IMR-90 (cell line): ENCODE measurements around the gene SLC27A1. TPM values are rescaled to one million over a fixed set of nuclear protein-coding genes. Genes with fewer than 3 reads are reported as not detected.
"Not testable (repeated sequence)": the region's sequence is repeated elsewhere in the genome, so short reads cannot be mapped to it uniquely, and the experiment has no call there.

Experiments used
- ATAC-seq: fragments of 200-7000 bp; cut with Tn5 transposase; 2 replicates; pipeline ENCODE4 v1.9.1; 2020; ENCODE audit warnings: low read depth, mild to moderate bottlenecking, moderate library complexity
- BruUV-seq: library from RNA; stranded (reverse); fragments of 400-500 nt; replicated peaks from 2 replicates; lab custom pipeline; 2021; lab: Mats Ljungman, UMichigan
- CTCF ChIA-PET: fragments of 300-600 bp; formaldehyde crosslinking; extraction: SDS; loops from one replicate; lab custom pipeline; 2021; ENCODE audit warnings: antibody characterized with exemption; lab: Yijun Ruan, JAX
- POLR2A ChIA-PET: fragments of 300-600 bp; sonication (Branson Sonifier 250); formaldehyde crosslinking; loops from one replicate; lab custom pipeline; 2022; ENCODE audit warnings: antibody characterized with exemption; ENCODE audit not compliant: unreplicated experiment; lab: Charles Lee
- DNase-seq: peaks from one replicate; pipeline ENCODE4 v3.0.0; 2013
- H2AFZ ChIP-seq: replicated peaks from 2 replicates; pipeline ENCODE3; 2013; ENCODE audit warnings: low read length, mild to moderate bottlenecking; ENCODE audit not compliant: poor library complexity
- H2AK5ac ChIP-seq: 2 replicates; pipeline ENCODE4 v1.6.1; 2013; ENCODE audit warnings: low read depth, low read length, inconsistent platforms
- H2AK9ac ChIP-seq: replicated peaks from 2 replicates; pipeline ENCODE3; 2013; ENCODE audit warnings: mild to moderate bottlenecking, low read depth, low read length, moderate library complexity; ENCODE audit not compliant: poor library complexity
- H2BK120ac ChIP-seq: 2 replicates; pipeline ENCODE4 v1.6.1; 2013; ENCODE audit warnings: low read depth, low read length, inconsistent platforms
- H2BK15ac ChIP-seq: 3 replicates; pipeline ENCODE4 v1.6.1; 2013; ENCODE audit warnings: low read depth, low read length, inconsistent platforms
- H2BK20ac ChIP-seq: 2 replicates; pipeline ENCODE4 v1.6.1; 2013; ENCODE audit warnings: low read depth, mild to moderate bottlenecking, inconsistent platforms, low read length, moderate library complexity
- H2BK5ac ChIP-seq: 2 replicates; pipeline ENCODE4 v1.6.1; 2013; ENCODE audit warnings: mild to moderate bottlenecking, low read depth, low read length, inconsistent platforms; ENCODE audit not compliant: poor library complexity, severe bottlenecking
- H3K14ac ChIP-seq: replicated peaks from 2 replicates; pipeline ENCODE4 v1.6.1; 2013; ENCODE audit warnings: low read depth, low read length, inconsistent platforms
- H3K18ac ChIP-seq: 2 replicates; pipeline ENCODE4 v1.6.1; 2013; ENCODE audit warnings: low read depth, low read length, control low read depth
- H3K23ac ChIP-seq: 2 replicates; pipeline ENCODE4 v1.6.1; 2013; ENCODE audit warnings: low read depth, low read length, inconsistent platforms
- H3K27ac ChIP-seq: 2 replicates; pipeline ENCODE4 v1.5.1; 2013; ENCODE audit warnings: mild to moderate bottlenecking, control low read depth, low read length; ENCODE audit not compliant: insufficient read depth
- H3K27me3 ChIP-seq: 2 replicates; pipeline ENCODE4 v1.6.1; 2013; ENCODE audit warnings: low read length; ENCODE audit not compliant: control insufficient read depth, insufficient read depth
- H3K36me3 ChIP-seq: 2 replicates; pipeline ENCODE4 v1.6.1; 2013; ENCODE audit warnings: low read length, mixed read lengths; ENCODE audit not compliant: control insufficient read depth, insufficient read depth
- H3K4ac ChIP-seq: 2 replicates; pipeline ENCODE4 v1.6.1; 2013; ENCODE audit warnings: low read depth, low read length, inconsistent platforms
- H3K4me1 ChIP-seq: 2 replicates; pipeline ENCODE4 v1.6.1; 2013; ENCODE audit warnings: low read length, mixed read lengths; ENCODE audit not compliant: control insufficient read depth, insufficient read depth
- H3K4me2 ChIP-seq: 2 replicates; pipeline ENCODE4 v1.6.1; 2013; ENCODE audit warnings: low read depth, mild to moderate bottlenecking, control low read depth, low read length, moderate library complexity
- H3K4me3 ChIP-seq: 2 replicates; pipeline ENCODE4 v1.5.1; 2013; ENCODE audit warnings: low read depth, mild to moderate bottlenecking, control low read depth, low read length, moderate library complexity; ENCODE audit not compliant: insufficient read depth
- H3K56ac ChIP-seq: 2 replicates; pipeline ENCODE4 v1.6.1; 2013; ENCODE audit warnings: low read length, inconsistent platforms; ENCODE audit not compliant: insufficient read depth; ENCODE audit errors: extremely low read depth
- H3K79me1 ChIP-seq, 2 experiments: 2 replicates each; pipeline ENCODE4 v1.6.1; 2013; ENCODE audit warnings: low read length in 2 of 2, inconsistent platforms in 1 of 2, low read depth in 1 of 2
- H3K9ac ChIP-seq: 2 replicates; pipeline ENCODE4 v1.6.1; 2013; ENCODE audit warnings: low read depth, low read length, control low read depth
- H3K9me1 ChIP-seq: 2 replicates; pipeline ENCODE4 v1.6.1; 2013; ENCODE audit warnings: low read length, inconsistent platforms; ENCODE audit not compliant: insufficient read depth
- H3K9me3 ChIP-seq: 2 replicates; pipeline ENCODE4 v1.6.1; 2013; ENCODE audit warnings: low read length; ENCODE audit not compliant: control insufficient read depth, insufficient read depth
- H4K20me1 ChIP-seq: 2 replicates; pipeline ENCODE4 v1.6.1; 2013; ENCODE audit warnings: low read length, inconsistent platforms; ENCODE audit not compliant: insufficient read depth
- H4K5ac ChIP-seq: 2 replicates; pipeline ENCODE4 v1.6.1; 2013; ENCODE audit warnings: mild to moderate bottlenecking, low read depth, low read length, control low read depth
- H4K8ac ChIP-seq, 2 experiments: 2 replicates each; pipeline ENCODE4 v1.6.1; 2013; ENCODE audit warnings: low read depth in 2 of 2, low read length in 2 of 2, control low read depth in 1 of 2, inconsistent platforms in 1 of 2
- H4K91ac ChIP-seq: 2 replicates; pipeline ENCODE4 v1.6.1; 2013; ENCODE audit warnings: low read depth, low read length, inconsistent platforms; ENCODE audit not compliant: insufficient read depth
- WGBS, 2 experiments: methylation state at CpG; one replicate each; pipeline versions ENCODE4 v1.1.5 to v1.1.7; 2013; ENCODE audit warnings: missing lambda C conversion rate in 2 of 2; ENCODE audit not compliant: insufficient read length in 1 of 2; ENCODE audit errors: extremely low coverage in 2 of 2; 5-methylcytosine and 5-hydroxymethylcytosine counted together
- dilution Hi-C: fragments of 300-500 bp; cut with HindIII; formaldehyde crosslinking; loops from one replicate; pipeline ENCODE4 v1.14.3; 2018; ENCODE audit warnings: low sequenced_read_pairs; ENCODE audit not compliant: unreplicated experiment
- in situ Hi-C: fragments of 300-500 bp; cut with MboI; formaldehyde crosslinking; loops from 3 replicates; pipeline ENCODE4 v1.14.3; 2019; ENCODE audit warnings: low sequenced_read_pairs, inconsistent platforms, mixed read lengths
- intact Hi-C: fragments of 100-400 bp; cut with micrococcal nuclease; formaldehyde crosslinking; loops from 2 replicates; pipeline ENCODE4 v1.10.0; 2022
- polyA plus RNA-seq, 3 experiments: library from polyadenylated mRNA; depleted of rRNA; stranded (reverse); fragments of >200 nt; gene quantifications; 2 replicates each; pipeline ENCODE4 v1.2.3, GENCODE V29; 2012; ENCODE audit warnings: low replicate concordance in 1 of 3
- total RNA-seq: library from RNA; depleted of rRNA; stranded (reverse); fragments of >200 nt; gene quantifications from 2 replicates; pipeline ENCODE4 v1.2.3, GENCODE V29; 2012

The SLC27A1 gene
- total and polyA plus RNA-seq, 2 of the 4 experiments (the other 2 are of a cell fraction): 4.8 to 12.9 TPM

- H3K27me3 ChIP-seq, dilution Hi-C loops, H3K4me3 ChIP-seq, H3K9me3 ChIP-seq, H3K23ac ChIP-seq, H4K5ac ChIP-seq, H3K14ac ChIP-seq, H2BK5ac ChIP-seq, H3K4me2 ChIP-seq, POLR2A ChIA-PET, CTCF ChIA-PET, H4K91ac ChIP-seq, H2AFZ ChIP-seq, H3K4ac ChIP-seq, H2AK9ac ChIP-seq, H2AK5ac ChIP-seq, BruUV-seq, H2BK120ac ChIP-seq, H3K27ac ChIP-seq, H2BK20ac ChIP-seq, in situ Hi-C loops, H3K56ac ChIP-seq, H2BK15ac ChIP-seq, H3K9ac ChIP-seq, H3K18ac ChIP-seq, DNase-seq, ATAC-seq, H3K4me1 ChIP-seq, H4K8ac ChIP-seq: not testable (repeated sequence)
- H3K79me1 ChIP-seq: peaks cover 12 to 68% of the 10 kb centered on the region in 2 experiments
- H3K9me1 ChIP-seq: peaks cover 12% of the 10 kb centered on the region
- peaks cover 25% of the 10 kb centered on the region for H4K20me1 ChIP-seq
- H3K36me3 ChIP-seq: peaks cover 19% of the 10 kb centered on the region
- intact Hi-C loops: loop anchor here (10.0 kb wide), 1 partner anchor 266 kb away; no protein-coding TSS in a partner anchor
- WGBS, 2 experiments: no CpG with 5 or more reads among the region's 12 CpGs
Measured at GRCh38 chr19:17499025-17499424, 28.7 kb downstream of the SLC27A1 start.
